ENCODE results near the gene TP53I13. TPM values are rescaled to one million over a fixed set of nuclear protein-coding genes. Genes with fewer than 3 reads are reported as not detected.

Gene TP53I13
- total and polyA plus RNA-seq, 11 donors, result 23.8 to 93.0 (median 42.7) TPM

GRCh38 chr17:29533976-29534375 lies 34.5 kb upstream of the TP53I13 start:
- 89 to 93% (median 90%) methylated on average over 8 of the region's 8 CpGs for WGBS, 4 donors
- no peak for ATAC-seq
- H3K4me1 ChIP-seq, result no peaks in the 10 kb centered on the region
- H3K36me3 ChIP-seq, result peaks cover 2 to 88% (median 84%) of the 10 kb centered on the region in 9 donors
- no peak overlapping the region for H3K4me3 ChIP-seq
- no peaks in the 10 kb centered on the region for H3K27me3 ChIP-seq
- no peaks in the 10 kb centered on the region for H3K9me3 ChIP-seq
- DNase-seq, result no peak
- H3K27ac ChIP-seq, result no peak overlapping the region
- intact Hi-C loops (cut with DNase I), result loop anchor here in 2 of 10 donors (2.0 kb wide), 1 partner anchor 165 kb away; no protein-coding TSS in a partner anchor
- no peak for TF ChIP-seq POLR2A (IDR thresholded peaks at IDR 0.05)
- TF ChIP-seq CTCF (IDR thresholded peaks at IDR 0.05), result no peak

- Histone ChIP-seq H3K27ac (no peak overlapping the region), H3K4me3 (no peak overlapping the region), H3K36me3 (peaks cover 0 to 77% (median 59%) of the 10 kb centered on the region in 9 donors), H3K27me3 (no peaks in the 10 kb centered on the region), H3K4me1 (peaks cover 0 to 3% (median 0%) of the 10 kb centered on the region in 12 donors), H3K9me3 (no peaks in the 10 kb centered on the region)
- intact Hi-C loops (cut with DNase I), result no loop called here
- 81 to 85% (median 83%) methylated on average over 4 of the region's 4 CpGs for WGBS, 4 donors
- DNase-seq, result no peak
- no peak for ATAC-seq
- TF ChIP-seq POLR2A (IDR thresholded peaks at IDR 0.05), result no peak
- TF ChIP-seq CTCF (IDR thresholded peaks at IDR 0.05), result no peak
Measured at GRCh38 chr17:29544066-29544465, 24.4 kb upstream of the TP53I13 start.

- H3K4me3 ChIP-seq, result no peak overlapping the region
- no peaks in the 10 kb centered on the region for H3K9me3 ChIP-seq
- H3K27ac ChIP-seq, result no peak overlapping the region
- H3K36me3 ChIP-seq, result peaks cover 0 to 57% (median 41%) of the 10 kb centered on the region in 9 donors
- WGBS, 4 donors, result 93 to 98% (median 96%) methylated on average over 1 of the region's 1 CpG
- intact Hi-C loops (cut with DNase I), result no loop called here
- DNase-seq (no peak), ATAC-seq (no peak)
- H3K27me3 ChIP-seq, result no peaks in the 10 kb centered on the region
- H3K4me1 ChIP-seq, result peaks cover 0 to 15% (median 6%) of the 10 kb centered on the region in 12 donors
- TF ChIP-seq POLR2A (IDR thresholded peaks at IDR 0.05) (no peak), CTCF (IDR thresholded peaks at IDR 0.05) (no peak)
Measured at GRCh38 chr17:29546085-29546484, 22.4 kb upstream of the TP53I13 start.

- H3K9me3 ChIP-seq, result no peaks in the 10 kb centered on the region
- H3K27me3 ChIP-seq, result no peaks in the 10 kb centered on the region
- ATAC-seq (no peak), DNase-seq (no peak)
- H3K4me3 ChIP-seq, result no peak overlapping the region
- peaks cover 0 to 49% (median 34%) of the 10 kb centered on the region in 9 donors for H3K36me3 ChIP-seq
- 93 to 97% (median 95%) methylated on average over 1 of the region's 1 CpG for WGBS, 4 donors
- peaks cover 0 to 15% (median 6%) of the 10 kb centered on the region in 12 donors for H3K4me1 ChIP-seq
- TF ChIP-seq POLR2A (IDR thresholded peaks at IDR 0.05) (no peak), CTCF (IDR thresholded peaks at IDR 0.05) (no peak)
- H3K27ac ChIP-seq, result no peak overlapping the region
- intact Hi-C loops (cut with DNase I), result no loop called here
Measured at GRCh38 chr17:29546830-29547229, 21.7 kb upstream of the TP53I13 start.
